PFSK-1 (cell line): ENCODE measurements around the gene TPSD1.

Experiments
- POLR2AphosphoS5 ChIP-seq: IDR thresholded peaks from 2 replicates; pipeline ENCODE4 v1.6.1; 2012; ENCODE audit warnings: low read depth, mild to moderate bottlenecking, control low read depth, low read length, moderate library complexity
- SIN3A ChIP-seq: IDR thresholded peaks from 2 replicates; pipeline ENCODE4 v1.6.1; 2012; ENCODE audit warnings: mild to moderate bottlenecking, low read length, moderate library complexity, borderline replicate concordance; ENCODE audit not compliant: insufficient read depth
- TAF1 ChIP-seq: IDR thresholded peaks from 2 replicates; pipeline ENCODE4 v1.6.1; 2012; ENCODE audit warnings: low read length, control low read depth, borderline replicate concordance; ENCODE audit not compliant: insufficient read depth
- TF ChIP-seq, protein P1 (sequence below), 2 experiments: IDR thresholded peaks; 2 replicates each; pipeline versions ENCODE4 v1.6.1 to v1.8.0; 2011 to 2012; ENCODE audit warnings: low read depth in 2 of 2, low read length in 2 of 2, control low read depth in 1 of 2, inconsistent platforms in 1 of 2, mild to moderate bottlenecking in 1 of 2, moderate library complexity in 1 of 2; ENCODE audit not compliant: insufficient read depth in 1 of 2

- TF ChIP-seq TAF1: no peak
- no peak for TF ChIP-seq SIN3A
- no peak for TF ChIP-seq POLR2AphosphoS5
- TF ChIP-seq, protein P1, sequence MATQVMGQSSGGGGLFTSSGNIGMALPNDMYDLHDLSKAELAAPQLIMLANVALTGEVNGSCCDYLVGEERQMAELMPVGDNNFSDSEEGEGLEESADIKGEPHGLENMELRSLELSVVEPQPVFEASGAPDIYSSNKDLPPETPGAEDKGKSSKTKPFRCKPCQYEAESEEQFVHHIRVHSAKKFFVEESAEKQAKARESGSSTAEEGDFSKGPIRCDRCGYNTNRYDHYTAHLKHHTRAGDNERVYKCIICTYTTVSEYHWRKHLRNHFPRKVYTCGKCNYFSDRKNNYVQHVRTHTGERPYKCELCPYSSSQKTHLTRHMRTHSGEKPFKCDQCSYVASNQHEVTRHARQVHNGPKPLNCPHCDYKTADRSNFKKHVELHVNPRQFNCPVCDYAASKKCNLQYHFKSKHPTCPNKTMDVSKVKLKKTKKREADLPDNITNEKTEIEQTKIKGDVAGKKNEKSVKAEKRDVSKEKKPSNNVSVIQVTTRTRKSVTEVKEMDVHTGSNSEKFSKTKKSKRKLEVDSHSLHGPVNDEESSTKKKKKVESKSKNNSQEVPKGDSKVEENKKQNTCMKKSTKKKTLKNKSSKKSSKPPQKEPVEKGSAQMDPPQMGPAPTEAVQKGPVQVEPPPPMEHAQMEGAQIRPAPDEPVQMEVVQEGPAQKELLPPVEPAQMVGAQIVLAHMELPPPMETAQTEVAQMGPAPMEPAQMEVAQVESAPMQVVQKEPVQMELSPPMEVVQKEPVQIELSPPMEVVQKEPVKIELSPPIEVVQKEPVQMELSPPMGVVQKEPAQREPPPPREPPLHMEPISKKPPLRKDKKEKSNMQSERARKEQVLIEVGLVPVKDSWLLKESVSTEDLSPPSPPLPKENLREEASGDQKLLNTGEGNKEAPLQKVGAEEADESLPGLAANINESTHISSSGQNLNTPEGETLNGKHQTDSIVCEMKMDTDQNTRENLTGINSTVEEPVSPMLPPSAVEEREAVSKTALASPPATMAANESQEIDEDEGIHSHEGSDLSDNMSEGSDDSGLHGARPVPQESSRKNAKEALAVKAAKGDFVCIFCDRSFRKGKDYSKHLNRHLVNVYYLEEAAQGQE (IDR thresholded peaks at IDR 0.05; ENCODE audit: insufficient read depth in 1 of 2, low read depth in 2 of 2, low read length in 2 of 2): no peak
These were observed 15.5 kb downstream of the TPSD1 start for GRCh38 chr16:1271380-1271723.
